HG03066 (cell line): Measurements from ENCODE around the gene CRACR2B.

Source experiments
- ATAC-seq: cut with Tn5 transposase; IDR thresholded peaks from one replicate; pipeline ENCODE4 v1.9.1; 2021; ENCODE audit warnings: low read depth; ENCODE audit not compliant: unreplicated experiment

CRACR2B gene

GRCh38 chr11:837189-837989 is 9.7 kb downstream of the CRACR2B start:
- ATAC-seq = no peak

- ATAC-seq = no peak
Observed at GRCh38 chr11:837990-838307, 10.2 kb downstream of the CRACR2B start.

- ATAC-seq = no peak
Observed at GRCh38 chr11:838441-839279, 10.9 kb downstream of the CRACR2B start.

- ATAC-seq = no peak
Observed at GRCh38 chr11:839280-839623, 11.5 kb downstream of the CRACR2B start.

GRCh38 chr11:839875-840617 is 12.3 kb downstream of the CRACR2B start:
- no peak for ATAC-seq

GRCh38 chr11:841981-842369 is 14.3 kb downstream of the CRACR2B start:
- ATAC-seq = peak; percentile 37

GRCh38 chr11:842370-843002 is 14.8 kb downstream of the CRACR2B start, which contains the start of the genes POLR2L and TSPAN4:
Gene POLR2L (minus strand): TSS chr11:842529. CDS start chr11:842508, 21 bp downstream.
Gene TSPAN4 (plus strand): TSS chr11:842852. CDS start chr11:850305, 7,453 bp downstream.
- peak; percentile 63 for ATAC-seq

- ATAC-seq = no peak
Observed at GRCh38 chr11:843086-843734, 15.5 kb downstream of the CRACR2B start.

- ATAC-seq = no peak
Observed at GRCh38 chr11:843818-844692, 16.3 kb downstream of the CRACR2B start.

GRCh38 chr11:844693-845644 is 17.2 kb downstream of the CRACR2B start:
- no peak for ATAC-seq

- no peak for ATAC-seq
Observed at GRCh38 chr11:845872-846495, 18.3 kb downstream of the CRACR2B start.

GRCh38 chr11:846496-847098 is 18.9 kb downstream of the CRACR2B start:
- no peak for ATAC-seq

- no peak for ATAC-seq
Observed at GRCh38 chr11:847876-848275, 20.2 kb downstream of the CRACR2B start.

GRCh38 chr11:848380-848931 is 20.7 kb downstream of the CRACR2B start:
- no peak for ATAC-seq

GRCh38 chr11:849104-849824 is 21.5 kb downstream of the CRACR2B start:
- ATAC-seq = no peak
